ENCODE results near the gene HESX1.

Gene HESX1

GRCh38 chr3:57168151-57168550, 31.6 kb downstream of the HESX1 start:
- no peak for DNase-seq (ENCODE audit: low spot score)

GRCh38 chr3:57166660-57167059, 33.1 kb downstream of the HESX1 start:
- DNase-seq (ENCODE audit: low spot score), result no peak

- no peak for DNase-seq (ENCODE audit: low spot score)
Measured at GRCh38 chr3:57165641-57166040, 34.1 kb downstream of the HESX1 start.

DNA sequence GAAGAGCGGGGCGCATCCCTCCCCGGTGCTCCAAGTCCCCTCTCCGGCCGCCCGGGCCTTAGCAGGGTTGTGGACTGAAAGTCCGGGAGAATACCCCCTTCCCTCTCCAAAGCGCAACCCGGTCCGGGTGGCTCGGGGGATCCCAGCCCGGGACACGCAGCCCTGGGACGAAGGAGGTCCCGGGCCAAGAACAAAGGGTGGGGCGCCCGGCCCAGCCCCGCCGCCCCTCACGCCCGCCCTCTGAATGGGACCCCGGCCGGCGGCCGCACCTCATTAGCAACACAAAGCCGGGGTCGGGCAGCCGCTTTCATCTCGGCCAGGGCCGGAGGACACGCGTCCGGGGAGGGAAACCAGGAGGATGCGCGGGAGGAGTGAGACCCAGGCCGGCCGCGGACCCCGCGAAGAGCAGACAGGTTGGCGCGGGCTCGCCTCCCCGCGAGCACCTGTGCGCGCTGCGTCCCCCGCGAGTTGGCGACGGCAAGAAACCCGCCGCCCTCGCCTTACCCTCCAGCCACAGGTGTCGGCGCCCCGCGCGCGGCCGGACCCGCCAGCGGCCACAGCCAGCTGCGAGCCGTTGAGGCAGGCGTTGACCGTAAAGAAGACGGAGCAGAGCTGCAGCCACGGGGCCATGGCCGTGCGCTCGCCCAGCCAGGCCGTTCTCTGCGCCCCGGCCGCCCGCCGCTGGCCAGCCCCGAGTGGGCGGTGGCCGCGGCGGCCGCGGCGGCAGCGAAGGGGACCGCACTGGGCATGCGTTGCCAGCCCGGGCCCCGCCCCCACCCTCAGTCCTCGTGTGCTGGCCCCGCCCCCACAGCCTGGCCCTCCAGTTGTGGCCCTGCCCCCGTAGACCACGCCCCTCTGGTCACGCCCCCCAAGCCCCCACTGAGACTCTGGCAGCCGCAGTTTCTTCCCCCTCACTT, 34.9 kb downstream of the HESX1 start, which contains the start of gene IL17RD:
Gene IL17RD, minus strand, starts transcription at position 697 of the 917 bp plus-strand sequence. Its CDS starts 67 bp downstream, at position 630.
- DNase-seq (ENCODE audit: low spot score), result peak; percentile 70

- DNase-seq (ENCODE audit: low spot score), result no peak
Measured at GRCh38 chr3:57164217-57164656, 35.5 kb downstream of the HESX1 start.

- no peak for DNase-seq (ENCODE audit: low spot score)
Measured at GRCh38 chr3:57163751-57164150, 36.0 kb downstream of the HESX1 start.

GRCh38 chr3:57161915-57162314, 37.9 kb downstream of the HESX1 start:
- DNase-seq (ENCODE audit: low spot score), result no peak

- no peak for DNase-seq (ENCODE audit: low spot score)
Measured at GRCh38 chr3:57160765-57161538, 38.8 kb downstream of the HESX1 start.

DNA sequence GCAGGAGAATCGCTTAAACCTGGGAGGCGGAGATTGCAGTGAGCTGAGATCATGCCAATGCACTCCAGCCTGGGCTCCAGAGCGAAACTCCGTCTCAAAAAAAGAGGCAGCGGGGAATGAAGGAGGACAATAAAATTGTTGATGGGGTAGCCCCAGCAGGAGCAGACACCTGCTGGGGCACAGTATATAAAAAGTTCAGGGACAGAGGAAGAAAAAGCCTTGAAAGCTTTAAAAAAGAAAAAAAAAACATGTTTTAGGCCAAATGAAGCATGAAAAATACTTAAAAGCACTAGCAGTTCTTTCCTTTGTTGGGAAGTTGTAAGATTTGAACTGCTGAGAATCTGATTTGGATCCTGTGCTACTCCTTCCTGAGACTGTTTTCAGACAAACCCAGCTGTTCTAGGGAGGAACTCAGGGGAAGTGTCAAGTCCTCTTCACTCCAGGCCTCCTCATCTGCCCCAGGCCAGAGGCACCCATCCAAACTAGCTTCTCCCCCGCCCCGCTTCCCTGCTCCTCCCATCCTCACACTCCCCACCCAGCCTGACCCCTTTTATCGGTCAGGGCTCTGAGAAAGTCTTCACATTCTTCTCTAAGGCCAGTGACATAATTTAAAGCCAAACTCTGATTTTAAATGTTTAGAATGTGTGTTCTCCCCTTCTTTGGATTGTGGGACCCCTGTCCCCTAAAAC, 39.6 kb downstream of the HESX1 start:
- no peak for DNase-seq (ENCODE audit: low spot score)

GRCh38 chr3:57158813-57159738, 40.7 kb downstream of the HESX1 start:
- no peak for DNase-seq (ENCODE audit: low spot score)

DNA sequence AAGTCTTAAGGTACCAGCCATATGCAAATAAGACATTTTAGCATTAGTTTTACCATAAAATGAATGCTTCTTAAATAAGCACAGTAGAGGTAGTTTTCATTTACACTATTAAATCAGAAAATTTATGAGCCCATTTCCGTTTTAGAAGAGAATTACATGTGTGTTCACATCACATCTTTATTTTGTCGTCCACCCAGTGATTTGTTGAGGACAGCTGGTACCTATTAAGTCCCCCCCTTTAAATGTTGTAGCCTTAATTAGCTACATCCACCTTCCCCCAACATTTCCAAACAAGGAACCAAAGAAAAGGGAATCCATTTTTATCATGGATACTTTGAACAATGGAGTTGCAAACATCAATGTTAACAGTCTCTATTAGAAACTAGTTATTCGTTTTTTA, 41.5 kb downstream of the HESX1 start:
- DNase-seq (ENCODE audit: low spot score), result no peak

- no peak for DNase-seq (ENCODE audit: low spot score)
Measured at GRCh38 chr3:57157545-57157944, 42.2 kb downstream of the HESX1 start.

- no peak for DNase-seq (ENCODE audit: low spot score)
Measured at GRCh38 chr3:57155310-57155643, 44.5 kb downstream of the HESX1 start.

- no peak for DNase-seq (ENCODE audit: low spot score)
Measured at GRCh38 chr3:57154470-57155309, 45.1 kb downstream of the HESX1 start.

- DNase-seq (ENCODE audit: low spot score), result peak; percentile 53
Measured at GRCh38 chr3:57152151-57153143, 47.3 kb downstream of the HESX1 start.

- no peak for DNase-seq (ENCODE audit: low spot score)
Measured at GRCh38 chr3:57151749-57152148, 48.0 kb downstream of the HESX1 start.

- DNase-seq (ENCODE audit: low spot score), result no peak
Measured at GRCh38 chr3:57151021-57151449, 48.7 kb downstream of the HESX1 start.

GRCh38 chr3:57150113-57150581, 49.6 kb downstream of the HESX1 start:
- DNase-seq (ENCODE audit: low spot score), result no peak
